GM12801 (cell line): ENCODE data around the gene LETM1.

Experiments
- TF ChIP-seq, protein P1 (sequence below): IDR thresholded peaks from one replicate; pipeline ENCODE4 v1.5.1; 2011; ENCODE audit warnings: control low read depth; ENCODE audit not compliant: insufficient read length; ENCODE audit errors: extremely low read depth

LETM1 gene

DNA sequence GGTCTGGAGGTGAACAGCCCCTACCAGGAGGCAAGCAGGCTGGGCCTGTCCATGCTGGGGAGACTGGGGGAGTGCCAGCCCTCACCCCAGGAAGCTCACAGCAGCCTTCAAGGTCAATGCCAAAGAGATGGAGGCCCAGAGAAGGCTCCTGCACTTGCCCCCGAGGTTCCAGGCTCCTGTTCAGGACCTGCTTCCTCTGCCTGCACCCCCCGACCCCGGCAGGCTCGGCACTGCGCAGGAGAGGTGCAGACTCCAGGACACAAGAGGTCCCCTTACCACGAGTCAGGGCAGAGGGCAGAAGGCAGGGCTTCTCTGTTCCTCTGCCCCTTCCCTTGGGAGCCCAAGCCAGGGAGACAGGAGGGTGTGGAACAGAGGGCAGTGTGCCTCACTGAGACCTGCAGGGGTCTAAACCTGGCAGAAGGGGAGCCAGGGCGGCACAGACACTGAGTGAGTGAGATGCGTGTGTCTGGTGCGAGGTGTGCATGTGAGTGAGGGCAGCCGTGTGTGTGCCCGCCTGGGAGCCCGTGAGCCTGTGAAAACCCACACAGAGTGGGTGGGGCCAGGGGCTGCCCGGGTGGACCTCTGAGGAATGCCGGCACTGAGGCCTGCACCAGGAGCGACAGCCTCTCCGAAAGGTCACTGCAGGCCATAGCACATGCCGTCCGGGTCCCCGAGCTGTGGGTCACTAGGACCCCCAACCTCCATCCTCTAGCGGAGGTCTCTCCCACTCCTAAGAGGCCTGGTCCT, 93.5 kb downstream of the LETM1 start:
- TF ChIP-seq, protein P1, sequence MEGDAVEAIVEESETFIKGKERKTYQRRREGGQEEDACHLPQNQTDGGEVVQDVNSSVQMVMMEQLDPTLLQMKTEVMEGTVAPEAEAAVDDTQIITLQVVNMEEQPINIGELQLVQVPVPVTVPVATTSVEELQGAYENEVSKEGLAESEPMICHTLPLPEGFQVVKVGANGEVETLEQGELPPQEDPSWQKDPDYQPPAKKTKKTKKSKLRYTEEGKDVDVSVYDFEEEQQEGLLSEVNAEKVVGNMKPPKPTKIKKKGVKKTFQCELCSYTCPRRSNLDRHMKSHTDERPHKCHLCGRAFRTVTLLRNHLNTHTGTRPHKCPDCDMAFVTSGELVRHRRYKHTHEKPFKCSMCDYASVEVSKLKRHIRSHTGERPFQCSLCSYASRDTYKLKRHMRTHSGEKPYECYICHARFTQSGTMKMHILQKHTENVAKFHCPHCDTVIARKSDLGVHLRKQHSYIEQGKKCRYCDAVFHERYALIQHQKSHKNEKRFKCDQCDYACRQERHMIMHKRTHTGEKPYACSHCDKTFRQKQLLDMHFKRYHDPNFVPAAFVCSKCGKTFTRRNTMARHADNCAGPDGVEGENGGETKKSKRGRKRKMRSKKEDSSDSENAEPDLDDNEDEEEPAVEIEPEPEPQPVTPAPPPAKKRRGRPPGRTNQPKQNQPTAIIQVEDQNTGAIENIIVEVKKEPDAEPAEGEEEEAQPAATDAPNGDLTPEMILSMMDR: no peak
